Thoracic aorta (tissue), 2 donors: ENCODE data around the gene ABHD8. TPM values are rescaled to one million over a fixed set of nuclear protein-coding genes. Genes with fewer than 3 reads are reported as not detected.

ENCODE experiments used
- ATAC-seq: fragments of 150-250 bp; one replicate; pipeline ENCODE4 v1.8.0; 2017; ENCODE audit warnings: low read depth; ENCODE audit not compliant: insufficient number of reproducible peaks, low FRiP score
- DNase-seq: peaks from one replicate; pipeline ENCODE4 v3.0.0-alpha.2; 2020; ENCODE audit warnings: low spot score
- H3K27ac ChIP-seq, 2 donors: fragments of 200-600 bp; sonication (generic); 1 replicate in 1 of 2; 2 replicates in 1 of 2; pipeline ENCODE4 v1.5.1; 2016; ENCODE audit warnings: mild to moderate bottlenecking in 2 of 2, moderate library complexity in 2 of 2
- H3K27me3 ChIP-seq: fragments of 200-600 bp; sonication (generic); replicated peaks from 2 replicates; pipeline ENCODE4 v1.6.0; 2016; ENCODE audit warnings: mild to moderate bottlenecking; ENCODE audit not compliant: insufficient read depth
- H3K36me3 ChIP-seq: fragments of 200-600 bp; sonication (generic); one replicate; pipeline ENCODE4 v1.5.1; 2016
- H3K4me1 ChIP-seq, 2 donors: fragments of 200-600 bp; sonication (generic); 1 replicate in 1 of 2; 2 replicates in 1 of 2; pipeline versions ENCODE4 v1.5.1 to v1.6.0; 2016; ENCODE audit warnings: low read depth in 2 of 2, mild to moderate bottlenecking in 1 of 2; ENCODE audit not compliant: control insufficient read depth in 1 of 2
- H3K4me3 ChIP-seq: fragments of 200-600 bp; sonication (generic); 2 replicates; pipeline ENCODE4 v1.5.1; 2016; ENCODE audit warnings: mild to moderate bottlenecking
- H3K9me3 ChIP-seq: fragments of 200-600 bp; sonication (generic); 2 replicates; pipeline ENCODE4 v1.5.1; 2016
- total RNA-seq, 2 donors: library from RNA; depleted of rRNA; stranded (reverse); fragments of >200 nt; gene quantifications; one replicate each; pipeline versions ENCODE4 v1.1.0 to v1.2.3, GENCODE V29; 2016
- TF ChIP-seq, protein P1 (sequence below): fragments of 200-600 bp; sonication (generic); IDR thresholded peaks from one replicate; pipeline ENCODE4 v1.5.1; 2019; ENCODE audit warnings: antibody characterized with exemption

The ABHD8 gene
- total RNA-seq, 2 donors from 2014 or later, result 9.8 to 24.0 TPM

DNA sequence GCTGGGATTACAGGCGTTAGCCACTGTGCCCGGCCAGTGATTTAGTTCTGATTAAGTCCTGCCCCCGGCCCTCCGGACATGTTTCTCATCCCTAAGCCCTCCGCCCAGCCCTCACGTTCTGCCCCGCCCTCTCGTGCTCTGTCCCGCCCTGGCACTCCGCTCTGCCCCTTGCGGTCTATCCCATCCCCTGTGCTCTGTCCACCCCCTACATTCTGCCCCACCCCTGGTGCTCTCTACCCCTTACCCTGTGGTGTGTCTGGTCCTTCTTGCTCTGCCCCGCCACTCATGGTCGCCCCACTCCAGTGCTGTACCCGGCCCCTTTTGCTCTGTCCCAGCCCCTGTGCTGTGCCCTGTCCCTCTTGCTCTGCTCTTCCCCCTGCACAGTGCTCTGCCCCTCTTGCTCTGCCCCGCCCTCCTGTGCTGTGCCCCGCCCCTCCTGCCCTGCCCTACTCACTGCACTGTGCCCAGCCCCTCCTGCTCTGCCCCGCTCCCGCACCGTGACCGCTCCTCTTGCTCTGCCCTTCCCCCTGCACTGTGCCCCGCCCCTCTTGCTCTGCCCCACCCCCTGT lies 37.2 kb upstream of the ABHD8 start:
- Histone ChIP-seq H3K9me3 (no peaks in the 10 kb centered on the region), H3K36me3 (peaks cover 9% of the 10 kb centered on the region), H3K4me3 (no peak overlapping the region), H3K27me3 (no peaks in the 10 kb centered on the region), H3K27ac (no peak overlapping the region), H3K4me1 (peaks cover 9 to 23% of the 10 kb centered on the region in 2 donors)
- ATAC-seq (no peak), DNase-seq (no peak)
- TF ChIP-seq, protein P1, sequence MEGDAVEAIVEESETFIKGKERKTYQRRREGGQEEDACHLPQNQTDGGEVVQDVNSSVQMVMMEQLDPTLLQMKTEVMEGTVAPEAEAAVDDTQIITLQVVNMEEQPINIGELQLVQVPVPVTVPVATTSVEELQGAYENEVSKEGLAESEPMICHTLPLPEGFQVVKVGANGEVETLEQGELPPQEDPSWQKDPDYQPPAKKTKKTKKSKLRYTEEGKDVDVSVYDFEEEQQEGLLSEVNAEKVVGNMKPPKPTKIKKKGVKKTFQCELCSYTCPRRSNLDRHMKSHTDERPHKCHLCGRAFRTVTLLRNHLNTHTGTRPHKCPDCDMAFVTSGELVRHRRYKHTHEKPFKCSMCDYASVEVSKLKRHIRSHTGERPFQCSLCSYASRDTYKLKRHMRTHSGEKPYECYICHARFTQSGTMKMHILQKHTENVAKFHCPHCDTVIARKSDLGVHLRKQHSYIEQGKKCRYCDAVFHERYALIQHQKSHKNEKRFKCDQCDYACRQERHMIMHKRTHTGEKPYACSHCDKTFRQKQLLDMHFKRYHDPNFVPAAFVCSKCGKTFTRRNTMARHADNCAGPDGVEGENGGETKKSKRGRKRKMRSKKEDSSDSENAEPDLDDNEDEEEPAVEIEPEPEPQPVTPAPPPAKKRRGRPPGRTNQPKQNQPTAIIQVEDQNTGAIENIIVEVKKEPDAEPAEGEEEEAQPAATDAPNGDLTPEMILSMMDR, result no peak

DNA sequence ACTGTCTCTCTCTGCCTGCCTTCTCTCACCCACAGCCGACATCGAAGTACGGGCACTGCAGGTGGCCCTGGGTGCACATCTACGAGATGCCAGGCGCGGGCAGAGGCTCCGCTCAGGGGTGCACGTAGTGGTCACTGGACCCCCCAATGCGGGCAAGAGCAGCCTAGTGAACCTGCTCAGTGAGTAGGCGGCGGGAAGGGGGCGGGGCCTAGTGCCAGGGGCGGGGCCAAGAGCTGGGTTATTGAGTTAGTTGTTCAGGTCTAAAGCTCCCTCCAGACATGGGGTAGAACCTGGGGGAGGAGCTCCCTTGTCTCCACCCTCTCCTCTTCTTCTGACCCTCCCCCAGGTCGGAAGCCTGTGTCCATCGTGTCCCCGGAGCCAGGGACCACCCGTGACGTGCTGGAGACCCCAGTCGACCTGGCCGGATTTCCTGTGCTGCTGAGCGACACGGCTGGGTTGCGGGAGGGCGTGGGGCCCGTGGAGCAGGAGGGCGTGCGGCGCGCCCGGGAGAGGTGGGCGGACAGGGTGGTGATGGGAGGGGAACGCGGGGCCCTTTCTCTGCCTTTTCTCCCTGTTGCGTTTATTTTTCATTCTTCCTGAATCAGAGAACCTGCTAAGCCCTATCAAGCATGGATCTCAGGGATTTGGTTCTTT lies 36.0 kb upstream of the ABHD8 start:
- no peak for DNase-seq
- H3K36me3 ChIP-seq, result peaks cover 9% of the 10 kb centered on the region
- H3K4me1 ChIP-seq, result peaks cover 15 to 30% of the 10 kb centered on the region in 2 donors
- no peaks in the 10 kb centered on the region for H3K9me3 ChIP-seq
- TF ChIP-seq, protein P1, result no peak
- no peak overlapping the region for H3K27ac ChIP-seq
- H3K27me3 ChIP-seq, result no peaks in the 10 kb centered on the region
- H3K4me3 ChIP-seq, result no peak overlapping the region
- no peak for ATAC-seq

DNA sequence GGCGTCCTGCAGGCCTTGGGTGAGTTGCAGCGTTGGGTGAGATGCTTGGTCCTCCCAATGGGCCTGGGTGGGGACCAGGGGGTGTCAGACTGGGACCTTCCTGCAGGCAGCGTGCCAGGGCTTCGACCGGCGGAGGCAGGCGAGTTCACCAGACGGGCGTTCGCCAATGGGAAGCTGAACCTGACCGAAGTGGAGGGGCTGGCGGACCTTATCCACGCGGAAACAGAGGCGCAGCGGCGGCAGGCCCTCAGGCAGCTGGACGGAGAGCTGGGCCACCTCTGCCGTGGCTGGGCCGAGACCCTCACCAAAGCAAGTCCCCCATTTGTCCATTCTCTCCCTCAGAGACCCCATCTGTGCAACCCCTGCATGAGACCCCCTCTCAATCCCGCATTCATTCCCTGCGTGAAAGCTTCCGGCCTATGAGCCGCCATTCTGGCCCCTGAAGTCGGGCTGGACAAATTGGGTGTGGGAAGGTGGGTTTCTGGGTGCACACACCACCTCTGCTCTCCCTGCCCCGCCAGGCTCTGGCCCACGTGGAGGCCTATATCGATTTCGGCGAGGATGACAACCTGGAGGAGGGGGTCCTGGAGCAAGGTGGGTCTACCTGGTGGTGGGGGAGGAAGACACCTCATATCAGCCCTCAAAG lies 35.3 kb upstream of the ABHD8 start:
- H3K9me3 ChIP-seq, result no peaks in the 10 kb centered on the region
- H3K27me3 ChIP-seq, result no peaks in the 10 kb centered on the region
- ATAC-seq, result no peak
- peaks cover 20 to 36% of the 10 kb centered on the region in 2 donors for H3K4me1 ChIP-seq
- H3K27ac ChIP-seq, result no peak overlapping the region
- no peak for DNase-seq
- peak overlapping the region; percentile 96 for H3K4me3 ChIP-seq
- TF ChIP-seq, protein P1, result no peak
- H3K36me3 ChIP-seq, result peaks cover 9% of the 10 kb centered on the region

DNA sequence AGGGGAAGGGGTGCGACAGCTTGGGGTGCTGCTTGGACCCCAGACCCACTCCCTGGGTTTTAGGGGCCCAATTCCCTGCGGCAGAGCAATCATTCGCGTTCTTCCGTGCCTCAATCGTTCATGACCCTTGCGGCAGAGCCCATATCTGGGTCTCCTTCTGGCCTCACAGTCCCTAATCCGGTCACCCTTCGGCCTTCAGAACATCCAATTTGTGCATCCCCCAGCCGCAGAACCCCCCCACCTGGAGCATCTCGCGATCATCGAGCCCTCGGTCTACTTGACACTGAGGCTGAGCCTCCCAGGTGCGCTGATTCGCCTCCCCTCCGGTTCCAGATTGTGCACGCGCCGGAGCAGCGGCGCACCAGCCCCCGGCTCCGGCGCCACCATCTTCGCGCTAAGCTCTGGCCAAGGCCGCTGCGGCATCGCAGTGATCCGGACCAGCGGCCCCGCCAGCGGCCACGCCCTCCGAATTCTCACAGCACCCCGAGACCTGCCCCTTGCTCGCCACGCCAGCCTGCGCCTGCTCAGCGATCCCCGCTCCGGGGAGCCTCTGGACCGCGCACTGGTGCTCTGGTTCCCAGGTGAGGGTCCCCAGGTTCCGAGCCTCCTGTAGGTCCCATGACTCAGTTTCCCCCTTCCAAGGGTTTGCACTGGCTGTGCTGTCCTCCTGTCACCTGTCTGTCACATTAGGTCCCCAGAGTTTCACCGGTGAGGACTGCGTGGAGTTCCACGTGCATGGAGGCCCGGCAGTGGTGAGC lies 34.6 kb upstream of the ABHD8 start:
- Histone ChIP-seq H3K27ac (peak overlapping the region; percentile 3 to 28), H3K27me3 (no peaks in the 10 kb centered on the region), H3K36me3 (peaks cover 9% of the 10 kb centered on the region), H3K9me3 (no peaks in the 10 kb centered on the region), H3K4me3 (peak overlapping the region; percentile 96), H3K4me1 (peaks cover 20 to 41% of the 10 kb centered on the region in 2 donors)
- TF ChIP-seq, protein P1, result no peak
- ATAC-seq (no peak), DNase-seq (no peak)
